Endothelial cell of umbilical vein (primary cell): ENCODE data around the gene USH1C.

ENCODE experiments used
- FOS ChIP-seq: IDR thresholded peaks from 2 replicates; pipeline ENCODE4 v1.6.1; 2011; ENCODE audit warnings: mild to moderate bottlenecking, low read length, moderate library complexity, borderline replicate concordance; ENCODE audit not compliant: insufficient read depth
- POLR2A ChIP-seq: IDR thresholded peaks from 2 replicates; pipeline ENCODE4 v1.6.1; 2012; ENCODE audit warnings: low read depth, mild to moderate bottlenecking, control low read depth, low read length
- POLR2AphosphoS5 ChIP-seq: IDR thresholded peaks from 2 replicates; pipeline ENCODE4 v1.6.1; 2012; ENCODE audit warnings: low read depth, mild to moderate bottlenecking, control low read depth, low read length, moderate library complexity; ENCODE audit not compliant: insufficient read depth
- TF ChIP-seq, protein P1 (sequence below), 2 donors: IDR thresholded peaks; 1 replicate in 1 of 2; 2 replicates in 1 of 2; pipeline ENCODE4 v1.5.1; 2011; ENCODE audit warnings: low read length in 2 of 2, mild to moderate bottlenecking in 2 of 2, moderate library complexity in 2 of 2, control low read depth in 1 of 2, inconsistent platforms in 1 of 2, low read depth in 1 of 2; ENCODE audit not compliant: insufficient read depth in 1 of 2; ENCODE audit errors: extremely low read depth in 1 of 2
- TF ChIP-seq, protein P2 (sequence below): IDR thresholded peaks from 2 replicates; pipeline ENCODE4 v1.6.1; 2011; ENCODE audit not compliant: insufficient read depth, insufficient read length

DNA sequence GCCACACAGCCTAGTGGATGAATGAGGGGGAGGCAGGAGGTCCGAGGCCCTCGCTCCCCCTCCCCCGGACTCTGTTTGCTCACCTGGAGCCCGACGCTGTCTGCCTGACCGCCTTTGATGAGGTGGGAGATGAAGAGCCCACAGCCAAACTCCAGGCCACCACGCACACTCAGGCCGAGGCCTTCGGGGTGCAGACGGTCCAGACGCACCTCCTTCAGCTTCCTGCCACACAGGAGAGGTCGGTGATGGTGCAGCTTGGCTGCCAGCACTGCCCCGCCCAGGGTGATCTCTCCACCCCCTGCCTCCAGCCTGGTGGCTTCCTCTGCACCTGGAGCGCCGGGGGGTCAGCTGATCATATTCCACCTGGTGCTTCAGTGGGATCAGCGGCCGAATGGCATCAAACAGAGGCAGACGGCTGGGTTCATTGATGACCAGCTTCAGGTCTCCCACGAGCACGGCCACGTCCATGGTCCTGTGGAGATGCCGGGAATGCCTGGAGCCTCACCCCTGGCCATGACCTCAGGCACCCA, 13.1 kb downstream of the USH1C start:
- TF ChIP-seq, protein P1, sequence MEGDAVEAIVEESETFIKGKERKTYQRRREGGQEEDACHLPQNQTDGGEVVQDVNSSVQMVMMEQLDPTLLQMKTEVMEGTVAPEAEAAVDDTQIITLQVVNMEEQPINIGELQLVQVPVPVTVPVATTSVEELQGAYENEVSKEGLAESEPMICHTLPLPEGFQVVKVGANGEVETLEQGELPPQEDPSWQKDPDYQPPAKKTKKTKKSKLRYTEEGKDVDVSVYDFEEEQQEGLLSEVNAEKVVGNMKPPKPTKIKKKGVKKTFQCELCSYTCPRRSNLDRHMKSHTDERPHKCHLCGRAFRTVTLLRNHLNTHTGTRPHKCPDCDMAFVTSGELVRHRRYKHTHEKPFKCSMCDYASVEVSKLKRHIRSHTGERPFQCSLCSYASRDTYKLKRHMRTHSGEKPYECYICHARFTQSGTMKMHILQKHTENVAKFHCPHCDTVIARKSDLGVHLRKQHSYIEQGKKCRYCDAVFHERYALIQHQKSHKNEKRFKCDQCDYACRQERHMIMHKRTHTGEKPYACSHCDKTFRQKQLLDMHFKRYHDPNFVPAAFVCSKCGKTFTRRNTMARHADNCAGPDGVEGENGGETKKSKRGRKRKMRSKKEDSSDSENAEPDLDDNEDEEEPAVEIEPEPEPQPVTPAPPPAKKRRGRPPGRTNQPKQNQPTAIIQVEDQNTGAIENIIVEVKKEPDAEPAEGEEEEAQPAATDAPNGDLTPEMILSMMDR (IDR thresholded peaks at IDR 0.05; ENCODE audit: extremely low read depth in 1 of 2, insufficient read depth in 1 of 2, low read depth in 1 of 2, low read length in 2 of 2) = no peak
- no peak for TF ChIP-seq FOS
- TF ChIP-seq POLR2A = no peak
- TF ChIP-seq, protein P2, sequence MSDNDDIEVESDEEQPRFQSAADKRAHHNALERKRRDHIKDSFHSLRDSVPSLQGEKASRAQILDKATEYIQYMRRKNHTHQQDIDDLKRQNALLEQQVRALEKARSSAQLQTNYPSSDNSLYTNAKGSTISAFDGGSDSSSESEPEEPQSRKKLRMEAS = no peak
- TF ChIP-seq POLR2AphosphoS5 = no peak
